CD4-positive, alpha-beta T cell treated with Interleukin-12 subunit alpha and Interleukin-12 subunit beta, for 1 hour (primary cell): ENCODE results near the gene BOD1L2.

ENCODE experiments used
- DNase-seq: peaks from one replicate; pipeline ENCODE4 v3.0.0-alpha.2; 2020

Gene BOD1L2

DNA sequence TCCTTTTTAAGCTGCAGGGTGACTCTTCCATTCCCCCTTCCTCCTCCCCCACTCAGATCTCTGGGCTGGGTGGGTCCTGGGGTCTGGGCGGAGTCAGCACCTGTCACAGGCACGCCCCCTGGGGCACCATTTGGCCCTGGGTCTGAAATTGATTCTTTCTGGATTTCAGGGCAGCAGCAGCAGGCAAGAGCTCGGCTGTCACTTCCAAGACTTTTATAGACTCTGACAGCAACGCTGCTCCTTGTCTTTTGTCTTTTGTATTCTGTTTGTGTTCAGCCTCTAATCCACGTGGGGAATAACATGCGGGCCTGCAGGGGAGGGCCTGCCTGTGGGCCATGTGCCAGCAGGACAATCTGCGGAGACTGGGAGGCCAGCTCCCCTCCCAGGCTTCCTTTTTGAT, 3.9 kb downstream of the BOD1L2 start:
- DNase-seq = no peak

DNA sequence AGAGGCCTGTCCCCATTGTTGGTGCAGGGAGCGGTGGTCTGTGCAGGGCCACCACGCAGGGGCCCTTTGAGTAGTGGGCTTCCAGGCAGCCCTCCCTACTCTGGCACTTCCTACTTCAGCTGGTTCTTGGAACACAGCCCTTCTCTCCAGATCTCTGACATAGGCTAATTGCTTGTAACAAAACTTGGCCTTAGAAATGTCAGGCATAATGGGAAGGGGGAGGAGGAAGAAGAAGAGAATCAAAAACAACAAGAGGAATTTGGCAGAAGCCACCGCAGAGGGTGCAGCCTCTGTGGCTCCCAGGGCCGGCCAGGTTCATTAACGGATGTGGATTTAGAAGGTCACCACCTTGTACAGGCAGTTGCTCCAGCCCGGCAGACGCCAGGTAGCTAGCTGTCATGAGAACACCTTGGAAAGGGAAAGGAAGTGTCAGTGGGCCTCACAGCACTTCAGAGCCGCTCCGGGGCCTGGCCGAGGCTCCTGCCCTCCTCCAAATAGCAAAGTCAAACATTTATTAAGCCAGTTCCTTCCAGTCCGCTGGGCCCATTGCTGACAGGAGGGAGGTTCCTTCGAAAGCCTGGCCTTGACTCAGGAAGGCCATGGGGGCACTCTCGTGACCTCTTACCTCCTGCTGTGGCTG, 7.4 kb downstream of the BOD1L2 start:
- DNase-seq = no peak

DNA sequence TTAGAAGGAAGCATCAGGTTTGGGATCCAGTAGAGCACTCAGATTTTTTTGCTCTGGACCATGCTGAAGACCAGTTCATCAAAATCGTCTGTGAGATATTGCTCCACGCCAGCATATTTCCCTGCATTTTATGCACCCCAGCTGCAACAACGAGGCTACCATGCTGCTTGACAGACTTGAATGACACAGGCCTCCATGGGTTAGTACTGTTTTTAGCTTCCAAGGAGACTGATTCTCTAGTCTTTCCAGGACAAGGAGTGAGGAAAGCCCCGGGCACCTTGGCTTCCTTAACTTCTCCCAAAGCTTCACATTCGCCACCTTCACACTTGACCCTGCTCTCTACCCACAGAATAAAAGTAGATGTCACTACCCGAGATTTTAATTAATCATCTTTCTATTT, 17.5 kb downstream of the BOD1L2 start:
- DNase-seq = no peak

DNA sequence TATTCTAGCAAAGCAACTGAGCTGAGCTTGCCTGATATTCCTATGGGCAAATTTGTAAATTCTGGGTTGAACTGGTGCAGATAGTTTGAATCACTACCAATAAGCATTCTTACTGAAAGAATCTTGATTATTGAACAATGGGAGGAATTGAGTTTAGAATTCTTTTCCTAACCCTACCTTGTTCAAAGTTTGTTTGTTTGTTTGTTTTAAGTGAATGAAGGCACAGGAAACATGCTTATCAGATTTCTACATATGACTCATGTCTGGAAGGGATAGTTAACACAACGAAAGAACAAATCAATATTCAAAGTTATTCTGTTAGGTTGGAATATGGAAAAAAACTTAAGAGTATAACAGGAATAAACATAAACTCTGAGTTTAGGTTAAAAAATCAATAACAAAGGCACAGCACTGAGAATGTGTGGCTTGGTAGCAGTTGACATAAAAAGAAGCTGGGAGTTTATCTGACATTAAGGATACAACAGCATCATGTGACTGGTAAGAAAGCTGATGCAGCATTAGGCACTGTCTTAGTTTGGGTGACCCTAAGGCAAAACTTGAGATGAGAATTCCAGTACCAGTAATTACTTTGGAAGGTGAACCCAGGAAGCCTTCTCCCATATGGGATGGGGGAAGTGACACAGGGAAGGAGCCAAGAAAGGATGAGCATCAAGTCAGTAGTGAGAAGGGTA, 20.9 kb downstream of the BOD1L2 start:
- DNase-seq = no peak

DNA sequence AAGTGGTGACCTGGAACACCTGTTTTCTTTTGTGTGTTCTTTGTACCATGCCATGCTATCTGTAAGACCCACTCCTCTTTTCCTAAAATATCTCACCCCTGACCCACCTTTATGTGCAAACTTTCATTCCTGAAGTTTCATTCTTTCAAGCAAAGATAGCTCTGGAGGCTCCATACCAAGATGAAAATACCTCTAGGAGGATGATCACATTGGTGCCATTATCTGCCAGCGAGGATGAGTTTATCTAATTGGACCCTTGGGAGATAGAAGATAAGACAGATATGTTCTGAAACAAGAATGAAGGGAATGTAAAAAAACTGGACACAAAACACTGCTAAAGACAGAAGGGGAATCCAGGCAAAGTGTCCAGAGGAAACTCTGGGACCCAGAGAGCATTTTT, 24.1 kb downstream of the BOD1L2 start:
- no peak for DNase-seq

DNA sequence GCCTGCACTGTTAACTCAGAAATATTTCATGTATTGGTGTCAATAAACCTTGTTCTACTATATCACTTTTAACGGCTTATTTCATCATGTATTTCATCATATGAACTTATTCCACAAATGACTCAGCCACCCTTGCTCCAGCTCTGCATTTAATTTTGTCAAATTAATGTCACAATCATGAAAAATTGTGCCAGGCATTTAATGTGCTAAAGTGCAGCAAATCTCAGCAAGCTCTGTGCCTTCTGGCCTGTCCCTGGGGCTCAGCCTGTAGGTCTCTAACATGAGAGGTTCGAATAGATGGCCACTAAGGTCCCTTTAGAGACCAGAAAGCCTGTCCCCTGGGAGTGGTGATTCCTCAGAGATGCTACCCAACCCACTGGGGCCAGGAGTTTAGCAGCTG, 28.6 kb downstream of the BOD1L2 start:
- DNase-seq = no peak

DNA sequence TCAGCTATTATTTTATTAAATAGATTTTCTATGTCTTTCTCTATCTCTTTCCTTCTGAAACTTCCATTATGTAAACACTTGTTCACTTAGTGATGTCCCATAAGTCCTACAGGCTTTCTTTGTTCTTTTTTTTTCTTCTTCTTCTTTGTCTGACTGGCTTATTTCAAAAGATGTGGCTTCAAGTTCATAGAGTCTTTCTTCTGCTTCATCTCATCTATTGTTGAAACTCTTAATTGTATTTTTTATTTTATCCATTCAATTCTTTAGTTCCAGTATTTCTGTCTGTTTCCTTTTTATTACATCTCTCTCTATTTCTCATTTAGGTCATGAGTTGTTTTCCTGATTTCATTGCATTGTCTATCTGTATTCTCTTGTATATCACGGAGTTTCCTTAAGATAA, 38.5 kb downstream of the BOD1L2 start:
- no peak for DNase-seq

DNA sequence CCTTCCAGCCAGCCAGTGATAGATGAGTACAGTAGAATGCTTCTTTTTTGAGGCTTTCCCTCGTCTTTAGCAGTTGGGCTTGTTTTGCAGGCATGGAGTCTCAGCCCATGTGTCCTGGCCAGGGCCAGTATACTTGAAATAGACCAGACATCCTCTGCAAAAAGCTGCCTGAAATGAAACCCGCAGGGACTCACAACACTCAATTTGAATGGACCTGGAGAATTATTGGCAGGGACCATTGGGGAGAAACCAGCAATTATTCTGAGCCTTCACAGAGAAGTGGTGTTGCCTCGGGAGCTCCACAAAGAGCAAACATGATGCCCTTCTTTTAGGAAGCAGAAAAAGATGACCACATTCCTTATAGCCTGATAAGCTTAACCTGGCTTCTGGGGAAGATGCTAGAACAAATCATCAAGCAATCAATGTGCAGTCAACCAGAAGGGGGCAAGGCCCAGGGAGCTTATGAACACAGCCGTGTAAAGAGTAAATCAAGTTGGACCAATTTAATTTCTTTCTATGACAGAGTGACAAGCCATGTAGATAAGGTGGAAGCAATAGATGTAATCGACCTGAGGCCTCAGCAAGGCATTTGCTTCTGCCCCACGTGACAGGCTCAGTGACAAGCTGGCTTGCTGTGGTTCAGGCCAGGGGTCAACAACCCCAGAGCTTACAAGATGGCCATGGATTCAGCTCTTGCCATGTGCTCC, 42.1 kb downstream of the BOD1L2 start:
- no peak for DNase-seq

DNA sequence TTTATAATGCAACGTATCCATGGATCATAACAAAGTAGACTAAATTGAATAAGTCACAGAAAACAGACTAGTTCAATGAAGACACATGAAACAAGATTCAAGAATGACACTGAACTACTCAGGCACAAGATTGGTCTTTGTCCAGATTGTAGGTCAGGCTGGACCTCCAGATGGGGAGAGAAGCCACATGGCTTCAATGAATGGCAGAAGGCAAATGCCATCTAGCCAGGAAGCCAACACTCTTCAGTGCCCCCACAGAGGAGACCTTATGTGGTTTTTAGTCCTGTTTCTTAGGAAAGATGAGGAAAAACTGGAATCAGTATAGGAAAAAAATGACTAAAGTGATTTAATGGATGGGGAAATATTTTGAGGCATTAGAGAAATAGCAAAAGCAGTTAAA, 43.1 kb downstream of the BOD1L2 start:
- DNase-seq = no peak

DNA sequence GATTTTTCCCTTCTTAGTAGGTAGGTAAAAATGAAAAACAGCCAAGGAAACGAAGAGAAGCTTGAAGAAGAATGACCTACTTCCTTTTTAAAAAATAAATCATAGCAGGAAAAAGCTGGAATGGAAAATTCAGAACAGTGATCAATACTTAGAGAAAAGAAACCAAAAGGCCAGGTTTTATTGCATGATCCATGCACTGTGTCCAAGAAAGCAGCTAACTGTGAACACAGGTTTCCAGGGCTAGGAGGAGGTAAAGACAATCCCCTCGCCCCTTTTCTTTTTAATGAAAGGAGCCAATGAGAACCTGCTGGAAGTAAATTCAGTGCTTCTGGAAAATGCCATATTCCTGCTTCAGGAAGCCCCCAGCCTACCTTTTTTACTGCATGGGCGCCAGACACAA, 47.2 kb downstream of the BOD1L2 start:
- no peak for DNase-seq

DNA sequence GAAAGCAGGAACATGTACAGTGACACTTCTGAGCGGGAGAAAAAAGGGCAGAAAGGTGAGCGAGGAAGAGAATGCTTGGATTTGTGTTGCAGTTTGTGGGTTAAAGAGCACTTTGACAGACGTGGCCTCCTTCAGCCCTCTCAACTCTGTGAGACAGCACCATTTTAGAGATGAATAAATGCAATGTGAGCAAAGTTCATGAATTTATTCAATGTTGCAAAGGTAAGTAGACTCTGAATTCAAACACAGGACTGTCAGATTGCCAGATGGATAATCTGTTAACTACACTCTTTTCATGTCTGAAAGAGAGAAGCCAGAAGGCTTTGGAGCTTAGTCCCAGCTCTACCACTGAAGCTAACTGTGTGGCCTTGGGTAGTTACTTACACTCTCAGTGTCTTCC, 47.7 kb downstream of the BOD1L2 start:
- no peak for DNase-seq

DNA sequence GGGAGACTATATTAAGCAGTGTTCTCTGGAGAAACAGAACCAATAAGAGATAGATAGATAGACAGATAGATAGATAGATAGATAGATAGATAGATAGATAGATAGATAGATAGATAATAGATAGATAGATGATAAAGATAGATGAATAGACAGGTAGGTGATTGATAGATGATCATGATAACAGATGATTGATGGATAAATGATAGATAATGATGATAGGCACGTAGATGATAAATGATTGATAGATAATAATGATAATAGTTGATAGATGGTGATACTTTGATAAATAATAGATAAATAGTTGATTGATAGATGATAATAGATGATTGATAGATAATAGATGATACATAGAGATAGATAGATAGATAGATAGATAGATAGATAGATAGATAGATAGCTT, 48.5 kb downstream of the BOD1L2 start:
- no peak for DNase-seq

DNA sequence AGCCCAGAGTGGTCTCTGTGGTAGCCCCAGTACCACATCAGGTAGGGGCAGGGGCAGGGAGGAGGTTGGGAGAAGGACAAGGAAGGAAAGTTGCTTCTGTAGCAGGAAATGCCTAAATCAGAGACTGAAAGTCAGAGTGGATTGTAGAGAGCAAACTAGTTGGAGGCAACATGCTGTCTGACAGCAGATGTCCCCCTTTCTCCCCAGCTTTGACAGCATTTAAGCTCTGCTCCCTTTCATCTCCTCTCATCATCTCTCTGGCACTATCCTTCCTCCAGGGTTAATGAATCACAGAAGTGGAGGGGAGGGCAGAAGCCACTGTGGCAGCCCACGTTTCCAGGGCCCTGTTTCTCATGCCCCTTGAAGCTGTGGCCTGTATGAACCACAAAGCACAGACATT, 50.4 kb downstream of the BOD1L2 start:
- no peak for DNase-seq

DNA sequence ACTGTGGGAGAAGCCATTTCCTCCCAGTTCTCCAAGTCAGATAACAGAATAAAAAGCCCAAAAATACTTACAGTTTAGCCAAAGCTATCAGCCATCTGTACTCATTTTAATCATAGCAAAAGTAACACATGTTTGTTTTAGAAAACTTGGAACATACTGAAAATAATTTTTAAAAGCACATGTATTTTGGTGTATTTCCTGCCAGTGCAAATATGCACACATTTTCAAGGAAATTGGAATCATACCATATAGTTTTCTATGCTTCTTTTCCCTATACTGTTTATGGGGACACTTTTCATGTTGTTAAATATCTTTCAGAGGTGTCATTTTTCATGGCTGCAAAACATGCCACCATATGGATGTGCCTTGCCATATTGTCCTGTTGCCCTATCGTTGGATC, 51.2 kb downstream of the BOD1L2 start:
- DNase-seq = no peak
